ENCODE measurements around the gene HLF.

The HLF gene

DNA sequence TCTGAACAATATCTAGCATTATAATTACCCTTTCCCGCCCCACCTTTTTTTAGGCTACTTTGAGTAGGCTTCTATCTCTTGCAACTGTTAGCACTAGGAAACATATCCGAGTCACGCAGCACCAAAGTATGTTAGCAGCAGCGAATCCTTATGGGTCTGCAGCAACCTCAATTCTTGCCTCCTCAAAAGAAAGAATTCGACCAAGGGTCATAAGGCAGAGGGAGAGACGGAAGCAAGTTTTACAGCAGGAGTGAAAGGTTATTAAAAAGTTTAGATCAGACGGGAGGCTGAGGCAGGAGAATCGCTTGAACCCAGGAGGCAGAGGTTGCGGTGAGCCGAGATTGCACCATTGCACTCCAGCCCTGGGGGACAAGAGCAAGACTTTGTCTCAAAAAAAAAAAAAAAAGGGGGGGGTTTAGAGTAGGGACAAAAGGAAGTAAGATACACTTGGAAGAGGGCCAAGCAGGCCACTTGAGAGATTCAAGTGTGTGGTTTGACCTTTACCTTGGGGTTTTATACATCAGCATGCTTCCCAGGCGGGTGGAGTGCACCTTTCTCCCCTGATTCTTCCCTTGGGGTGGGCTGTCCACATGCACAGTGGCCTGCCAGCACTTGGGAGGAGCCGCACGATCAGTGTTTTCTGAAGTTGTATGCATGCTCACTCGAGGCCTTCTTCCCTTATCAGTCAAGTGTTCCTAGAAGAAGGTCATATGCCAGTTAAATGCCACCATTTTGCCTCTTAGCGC is 67.7 kb downstream of the HLF start:
- no peak for DNase-seq

DNA sequence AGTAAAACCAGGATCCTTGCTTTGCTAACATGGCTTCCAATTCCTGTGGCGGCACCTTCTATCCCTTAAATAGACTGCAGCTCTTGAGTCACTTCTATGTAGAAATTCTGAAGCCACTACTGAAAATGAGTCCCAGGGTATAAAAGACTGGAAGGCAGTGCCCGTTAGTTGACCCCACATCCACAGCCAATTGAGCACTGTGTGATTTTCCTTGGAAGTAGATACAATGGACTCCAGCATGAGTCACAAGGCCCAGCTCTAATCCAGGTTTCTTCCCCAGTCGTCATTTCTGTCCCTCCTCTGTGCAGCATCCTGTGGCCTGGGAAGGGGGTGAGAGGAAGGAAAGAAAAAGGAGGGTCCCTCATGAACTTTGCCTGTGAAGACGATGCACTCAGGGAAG is 69.5 kb downstream of the HLF start:
- DNase-seq = peak; percentile 39

- no peak for DNase-seq
Measured at GRCh38 chr17:55334881-55335540, 70.3 kb downstream of the HLF start.

DNA sequence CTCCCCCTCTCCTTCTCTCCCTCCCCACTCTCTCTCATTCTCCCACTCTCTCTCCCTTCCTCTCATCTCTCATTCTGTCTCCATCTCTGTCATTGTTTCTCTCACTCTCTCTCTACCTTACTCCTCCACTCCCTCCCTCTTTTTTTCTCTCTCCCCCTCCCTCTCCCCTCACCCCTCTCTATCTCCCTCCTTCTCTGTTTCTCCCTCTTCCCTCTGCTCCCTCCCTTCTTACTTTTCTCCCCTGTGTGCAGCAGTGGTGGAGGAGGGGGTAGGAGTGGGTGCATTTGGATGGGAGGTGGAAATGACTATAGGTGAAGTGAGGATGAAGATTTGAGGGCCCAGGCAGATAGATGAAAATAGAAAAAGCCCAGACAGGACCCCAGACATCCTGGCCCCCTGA is 70.9 kb downstream of the HLF start:
- DNase-seq = no peak

DNA sequence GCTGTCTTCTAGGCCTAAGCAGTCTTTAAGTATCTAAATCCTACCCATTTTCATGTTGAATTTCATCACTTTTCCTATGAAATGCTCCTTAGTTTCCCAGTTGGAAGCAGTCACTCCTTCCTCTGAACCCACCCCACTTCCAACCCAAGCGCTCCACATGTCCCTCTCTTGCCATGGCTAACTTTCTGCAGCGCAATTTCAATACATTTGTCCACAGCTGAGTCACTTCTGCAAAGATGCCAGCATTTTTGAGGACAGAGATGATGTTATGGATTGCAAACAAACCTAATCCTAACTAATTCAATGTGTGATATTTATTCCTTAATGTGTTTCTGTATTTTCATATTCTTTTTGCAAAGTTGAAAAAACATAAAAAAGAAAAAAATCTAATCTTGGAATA is 71.7 kb downstream of the HLF start:
- no peak for DNase-seq

GRCh38 chr17:55340176-55340575 is 75.4 kb downstream of the HLF start:
- no peak for DNase-seq

- no peak for DNase-seq
Measured at GRCh38 chr17:55340686-55341085, 75.9 kb downstream of the HLF start.

DNA sequence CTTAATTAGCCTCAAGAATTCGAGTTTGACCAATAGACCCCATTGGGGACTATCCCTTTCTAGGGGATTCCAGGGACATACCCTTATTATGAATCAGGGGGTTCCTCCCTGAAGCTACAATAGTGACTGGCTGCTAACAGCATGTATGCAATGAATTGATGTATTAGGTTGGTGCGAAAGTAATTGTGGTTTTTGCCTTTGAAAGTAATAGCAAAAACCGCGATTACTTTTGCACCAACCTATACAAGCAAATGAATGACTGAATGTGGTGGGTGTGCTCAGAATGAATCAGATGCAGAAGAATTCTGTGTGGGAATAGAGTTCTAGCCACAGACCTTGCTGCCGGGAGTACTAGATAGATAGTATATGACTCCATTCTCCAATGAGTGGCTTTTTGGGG is 76.7 kb downstream of the HLF start:
- peak; percentile 36 for DNase-seq

GRCh38 chr17:55342800-55343585 is 78.2 kb downstream of the HLF start:
- no peak for DNase-seq

- DNase-seq = no peak
Measured at GRCh38 chr17:55343900-55344513, 79.2 kb downstream of the HLF start.

GRCh38 chr17:55344514-55344997 is 79.8 kb downstream of the HLF start:
- no peak for DNase-seq

GRCh38 chr17:55345132-55345531 is 80.4 kb downstream of the HLF start:
- no peak for DNase-seq

DNA sequence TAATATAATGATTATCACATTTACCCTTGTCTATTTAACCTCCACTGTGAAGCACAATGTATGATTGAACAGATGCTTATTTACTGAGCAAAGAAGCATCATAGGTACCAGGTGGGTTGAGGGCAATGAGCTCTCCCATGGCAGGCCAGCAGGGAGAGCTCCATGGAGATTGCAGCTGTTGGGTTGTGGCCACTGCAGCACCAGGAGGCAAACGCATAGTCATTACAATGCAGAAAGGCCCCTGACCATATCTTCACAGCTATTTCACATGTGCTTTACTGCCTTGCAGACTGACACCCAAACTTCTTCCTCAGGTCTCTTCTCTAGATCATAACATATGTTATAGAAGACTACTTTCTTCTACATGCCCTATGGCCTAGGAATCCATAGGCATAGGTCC is 81.9 kb downstream of the HLF start:
- no peak for DNase-seq

- DNase-seq = no peak
Measured at GRCh38 chr17:55347341-55347740, 82.6 kb downstream of the HLF start.

DNA sequence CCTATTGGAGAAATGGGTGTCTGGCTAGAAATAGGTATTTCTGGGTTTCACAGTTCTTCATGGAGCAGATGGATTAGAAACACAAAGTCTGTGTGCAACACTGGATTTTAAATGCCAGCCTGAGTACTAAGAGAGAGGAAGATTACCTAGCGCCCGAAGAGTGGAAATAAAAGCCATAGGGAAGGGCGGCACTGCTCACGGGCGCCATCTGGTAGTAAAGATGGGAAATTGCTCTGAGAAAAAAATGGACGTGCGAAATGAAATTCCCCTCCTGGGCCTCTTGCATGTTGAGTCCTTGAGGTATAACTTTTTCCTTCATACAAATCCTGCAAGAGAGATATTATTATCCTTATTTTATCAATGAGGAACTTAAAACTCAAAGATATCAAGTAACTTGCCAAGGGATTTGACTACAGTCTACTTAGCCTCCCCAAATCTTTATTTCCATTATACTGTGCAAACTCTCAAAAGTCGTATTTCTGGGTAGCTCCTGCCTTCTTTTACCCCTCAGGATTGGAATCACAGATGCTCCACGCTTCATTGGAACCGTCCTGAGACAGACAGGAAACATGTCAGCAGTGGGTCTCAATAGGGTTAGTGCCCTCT is 84.1 kb downstream of the HLF start:
- DNase-seq = peak; percentile 38

DNA sequence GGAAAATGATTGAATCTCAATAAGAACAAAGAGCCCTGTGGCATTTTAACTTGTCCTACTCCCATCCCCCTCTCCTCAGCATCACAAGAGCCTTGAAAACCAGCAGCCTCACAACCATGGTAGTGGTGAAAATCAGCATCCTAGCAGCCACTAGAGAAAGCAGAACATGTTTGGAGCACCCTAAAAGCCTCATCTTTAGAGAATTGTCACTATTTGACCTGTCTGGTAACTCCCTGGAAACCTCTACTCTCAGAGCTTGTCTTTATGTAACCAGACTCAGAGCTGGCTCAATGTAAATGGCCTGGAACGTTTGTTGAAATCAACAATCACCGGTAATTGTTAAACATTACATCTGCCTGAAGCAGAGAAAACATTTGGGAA is 86.1 kb downstream of the HLF start:
- no peak for DNase-seq

- no peak for DNase-seq
Measured at GRCh38 chr17:55351226-55351625, 86.5 kb downstream of the HLF start.

- no peak for DNase-seq
Measured at GRCh38 chr17:55354010-55354409, 89.2 kb downstream of the HLF start.

- no peak for DNase-seq
Measured at GRCh38 chr17:55354941-55355340, 90.2 kb downstream of the HLF start.

DNA sequence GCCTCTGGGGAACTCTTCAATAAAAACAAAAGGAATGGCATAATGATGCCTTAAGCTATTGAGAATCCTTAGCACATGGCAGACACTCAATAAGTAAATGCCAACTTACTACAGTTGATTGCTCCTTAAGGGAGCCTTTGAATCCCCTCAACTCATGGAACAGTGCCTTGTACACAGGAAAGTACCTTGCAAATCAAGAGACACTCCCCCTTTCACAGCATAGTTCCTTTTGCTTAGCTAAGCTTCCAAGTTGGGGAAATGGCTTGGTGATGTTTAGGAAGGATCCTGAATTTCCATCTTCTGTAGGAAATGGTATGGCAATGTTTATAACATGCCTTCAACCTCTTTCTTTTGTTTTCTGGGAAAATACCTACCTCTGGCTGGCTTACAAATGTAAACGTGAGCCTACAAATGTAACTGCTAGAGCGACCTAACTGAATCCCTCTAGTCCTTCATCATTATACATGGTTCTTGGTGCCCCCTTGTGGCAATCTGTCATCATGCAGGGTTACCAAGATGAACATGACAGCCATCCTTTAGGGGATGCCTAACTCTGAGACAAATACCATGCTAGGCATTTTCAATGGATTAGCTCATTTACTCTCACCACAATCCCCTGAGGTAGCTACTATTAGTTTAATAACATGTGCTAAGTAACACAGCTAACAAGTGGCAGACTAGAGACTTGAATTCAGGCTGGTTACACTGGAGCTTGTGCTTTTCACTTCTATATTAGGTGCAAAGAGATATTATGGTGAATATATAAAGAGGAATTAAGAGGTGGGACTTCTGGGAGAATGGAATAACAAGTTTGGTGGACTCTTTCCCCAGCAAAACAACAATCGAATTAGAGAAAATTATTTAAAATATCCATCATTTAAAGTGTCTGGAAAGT is 91.9 kb downstream of the HLF start:
- DNase-seq = peak; percentile 66

DNA sequence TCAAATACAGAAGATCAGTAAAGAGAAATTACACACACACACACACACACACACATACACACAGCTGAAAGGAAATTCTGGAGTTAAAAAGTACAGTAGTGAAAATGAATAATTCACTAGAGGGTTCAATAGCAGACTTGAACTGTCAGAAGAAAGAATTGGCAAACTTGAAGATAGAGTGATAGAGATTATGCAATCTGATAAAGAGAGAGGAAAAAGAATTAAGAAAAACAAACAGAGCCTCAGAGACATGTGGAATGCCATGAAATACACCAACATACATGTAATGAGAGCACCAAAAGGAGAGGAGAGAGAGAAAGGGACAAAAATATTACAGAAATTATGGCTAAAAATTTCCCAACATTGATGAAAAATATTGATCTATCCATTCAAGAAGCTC is 96.2 kb downstream of the HLF start:
- no peak for DNase-seq

GRCh38 chr17:55363033-55363432 is 98.3 kb downstream of the HLF start:
- DNase-seq = no peak
